Measurements from ENCODE around the gene INKA2.
A peak's percentile ranks its signal among the peaks of the same experiment; 100 is the strongest.

The INKA2 gene

DNA sequence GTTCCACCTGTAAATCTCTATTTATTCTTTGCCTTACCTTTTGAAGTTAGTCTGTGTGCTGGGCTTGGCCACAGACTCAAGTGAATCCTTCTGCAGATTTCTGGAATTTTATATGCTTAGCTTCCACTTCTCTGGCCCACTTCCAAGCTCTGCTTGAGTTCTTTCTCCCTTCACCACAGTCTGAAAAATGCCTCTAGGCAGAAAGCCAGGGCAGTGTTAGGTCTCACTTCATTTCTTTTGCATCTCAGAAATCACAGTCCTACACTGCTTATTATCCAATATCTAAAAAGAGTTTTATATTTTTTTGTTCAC lies 48.9 kb downstream of the INKA2 start:
- peak overlapping the region; percentile 29 for H3K27ac ChIP-seq (ENCODE audit: insufficient read depth, low read length, poor library complexity, severe bottlenecking)
- no peaks in the 10 kb centered on the region for H3K4me1 ChIP-seq (ENCODE audit: control insufficient read depth, insufficient read depth, low read length, poor library complexity, severe bottlenecking)
- H3K9me3 ChIP-seq (ENCODE audit: control insufficient read depth, low read length) = no peaks in the 10 kb centered on the region
- H3K27me3 ChIP-seq (replicated peaks; ENCODE audit: control insufficient read depth, insufficient read depth, low read length, poor library complexity, severe bottlenecking) = no peaks in the 10 kb centered on the region
- H3K4me3 ChIP-seq (ENCODE audit: insufficient read depth, low read depth, low read length, poor library complexity, severe bottlenecking) = no peak overlapping the region
- H3K36me3 ChIP-seq (ENCODE audit: control insufficient read depth, insufficient read depth, low read length) = peaks cover 28% of the 10 kb centered on the region
- DNase-seq = no peak

All from effector memory CD4-positive, alpha-beta T cell (primary cell).